ENCODE measurements around the gene SEZ6L. TPM values are rescaled to one million over a fixed set of nuclear protein-coding genes. Genes with fewer than 3 reads are reported as not detected.

SEZ6L gene
- total and polyA plus RNA-seq, 10 of the 15 experiments (the other 5 are each of a cell fraction or from before 2014, with no cell fraction given) = not detected

- ChIA-PET RAD21 (ENCODE audit: unreplicated experiment) (no interaction called here), CTCF (interaction anchor here (0.8 to 2.2 kb wide), 3 partner anchors 9 to 427 kb away, joined by 3 to 19 read pairs (median 5); no protein-coding TSS in a partner anchor), SMC1A (ENCODE audit: uncharacterized antibody, unreplicated experiment) (interaction anchor here (1.0 kb wide), 1 partner anchor 8 kb away, joined by 3 read pairs; no protein-coding TSS in a partner anchor), POLR2A (no interaction called here)
- FAIRE-seq = no peak
- Histone ChIP-seq H3K27ac (ENCODE audit: control insufficient read depth, insufficient read depth) (no peak overlapping the region), H3K79me2 (ENCODE audit: control insufficient read depth, insufficient read depth, low read length) (no peaks in the 10 kb centered on the region), H2AFZ (ENCODE audit: control insufficient read depth, low read depth, low read length) (no peak overlapping the region), H3K9me3 (replicated peaks; ENCODE audit: control insufficient read depth, insufficient read depth, low read length) (no peaks in the 10 kb centered on the region), H3K27me3 (replicated peaks in 1 of 2; ENCODE audit: control insufficient read depth in 2 of 2, insufficient read depth in 2 of 2, low read length in 1 of 2) (peaks cover 2% of the 10 kb centered on the region in 2 experiments; a peak in 3 of 4 replicates), H4K20me1 (ENCODE audit: control insufficient read depth, insufficient read depth) (no peaks in the 10 kb centered on the region), H3K4me2 (ENCODE audit: control insufficient read depth, insufficient read depth) (no peak overlapping the region), H3K4me1 (ENCODE audit: control insufficient read depth, insufficient read depth, low read length) (no peaks in the 10 kb centered on the region), H3K9ac (ENCODE audit: control insufficient read depth, insufficient read depth, low read length) (no peak overlapping the region), H3K36me3 (ENCODE audit: control insufficient read depth in 2 of 2, insufficient read depth in 2 of 2, low read length in 1 of 2) (no peaks in the 10 kb centered on the region), H3K4me3 (no peak overlapping the region)
- DNase-seq (ENCODE audit: low read depth, low spot score) = no peak
- TF ChIP-seq TBL1XR1 (IDR thresholded peaks at IDR 0.05; ENCODE audit: low read depth, low read length) = no peak
- no peak for TF ChIP-seq ESRRA (IDR thresholded peaks at IDR 0.05; ENCODE audit: low read length)
- no peak for TF ChIP-seq ETV6 (conservative IDR thresholded peaks at IDR 0.05 in 1 of 2, IDR thresholded peaks at IDR 0.05 in 1 of 2; ENCODE audit: borderline replicate concordance in 1 of 2, low read depth in 1 of 2)
- no peak for TF ChIP-seq CBFB (IDR thresholded peaks at IDR 0.05; ENCODE audit: low read depth)
- no peak for TF ChIP-seq SREBF2 (IDR thresholded peaks at IDR 0.05; ENCODE audit: low read length)
- TF ChIP-seq EP300 (IDR thresholded peaks at IDR 0.05; ENCODE audit: borderline replicate concordance in 1 of 2, control insufficient read depth in 1 of 2, low read depth in 2 of 2, low read length in 2 of 2) = no peak
- TF ChIP-seq E2F8 (IDR thresholded peaks at IDR 0.05; ENCODE audit: low read depth, partially characterized antibody) = no peak
- TF ChIP-seq IRF3 (IDR thresholded peaks at IDR 0.05) = no peak
- TF ChIP-seq, protein P1, sequence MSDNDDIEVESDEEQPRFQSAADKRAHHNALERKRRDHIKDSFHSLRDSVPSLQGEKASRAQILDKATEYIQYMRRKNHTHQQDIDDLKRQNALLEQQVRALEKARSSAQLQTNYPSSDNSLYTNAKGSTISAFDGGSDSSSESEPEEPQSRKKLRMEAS (IDR thresholded peaks at IDR 0.05; ENCODE audit: low read depth, low read length) = no peak
- no peak for TF ChIP-seq ZNF217 (IDR thresholded peaks at IDR 0.05)
- TF ChIP-seq SPI1 (IDR thresholded peaks at IDR 0.05; ENCODE audit: borderline replicate concordance, insufficient read depth, low read depth, low read length) = no peak
- TF ChIP-seq RFX5 (IDR thresholded peaks at IDR 0.05; ENCODE audit: low read depth, low read length) = no peak
- no peak for TF ChIP-seq JUNB (IDR thresholded peaks at IDR 0.05)
- no peak for TF ChIP-seq RELB (IDR thresholded peaks at IDR 0.05; ENCODE audit: low read depth)
- TF ChIP-seq EZH2 (IDR thresholded peaks at IDR 0.05; ENCODE audit: borderline replicate concordance, control insufficient read depth, low read depth, low read length) = no peak
- no peak for TF ChIP-seq NFYB (IDR thresholded peaks at IDR 0.05; ENCODE audit: insufficient read depth, low read depth, low read length)
- no peak for TF ChIP-seq HDAC2 (IDR thresholded peaks at IDR 0.05)
- intact Hi-C loops (cut with micrococcal nuclease; ENCODE audit: unreplicated experiment) = no loop called here
- 32% methylated on average over 11 of the region's 11 CpGs for WGBS (ENCODE audit: insufficient coverage, insufficient replicate concordance, low lambda C conversion rate, missing lambda C conversion rate)
- ATAC-seq = no peak
- no TSS peak for BruUV-seq (replicated peaks)
- in situ Hi-C loops (cut with MboI) = no loop called here
Observed at GRCh38 chr22:26322179-26322905, 153.1 kb downstream of the SEZ6L start.
